GM21529 (cell line): Measurements from ENCODE around the gene CD19.
"Not testable (repeated sequence)": the region's sequence is repeated elsewhere in the genome, so short reads cannot be mapped to it uniquely, and the experiment has no call there.

Source experiments
- ATAC-seq: cut with Tn5 transposase; IDR thresholded peaks from one replicate; pipeline ENCODE4 v1.9.1; 2021; ENCODE audit not compliant: unreplicated experiment

The CD19 gene

DNA sequence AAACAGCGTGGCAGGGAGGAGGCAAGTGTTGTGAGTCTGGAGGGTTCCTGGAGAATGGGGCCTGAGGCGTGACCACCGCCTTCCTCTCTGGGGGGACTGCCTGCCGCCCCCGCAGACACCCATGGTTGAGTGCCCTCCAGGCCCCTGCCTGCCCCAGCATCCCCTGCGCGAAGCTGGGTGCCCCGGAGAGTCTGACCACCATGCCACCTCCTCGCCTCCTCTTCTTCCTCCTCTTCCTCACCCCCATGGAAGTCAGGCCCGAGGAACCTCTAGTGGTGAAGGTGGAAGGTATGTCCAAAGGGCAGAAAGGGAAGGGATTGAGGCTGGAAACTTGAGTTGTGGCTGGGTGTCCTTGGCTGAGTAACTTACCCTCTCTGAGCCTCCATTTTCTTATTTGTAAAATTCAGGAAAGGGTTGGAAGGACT is at the start of gene CD19:
Gene CD19 (plus strand): TSS at position 171 of the 425 bp plus-strand sequence. CDS start 30 bp downstream, at position 201.
- ATAC-seq, result no peak

DNA sequence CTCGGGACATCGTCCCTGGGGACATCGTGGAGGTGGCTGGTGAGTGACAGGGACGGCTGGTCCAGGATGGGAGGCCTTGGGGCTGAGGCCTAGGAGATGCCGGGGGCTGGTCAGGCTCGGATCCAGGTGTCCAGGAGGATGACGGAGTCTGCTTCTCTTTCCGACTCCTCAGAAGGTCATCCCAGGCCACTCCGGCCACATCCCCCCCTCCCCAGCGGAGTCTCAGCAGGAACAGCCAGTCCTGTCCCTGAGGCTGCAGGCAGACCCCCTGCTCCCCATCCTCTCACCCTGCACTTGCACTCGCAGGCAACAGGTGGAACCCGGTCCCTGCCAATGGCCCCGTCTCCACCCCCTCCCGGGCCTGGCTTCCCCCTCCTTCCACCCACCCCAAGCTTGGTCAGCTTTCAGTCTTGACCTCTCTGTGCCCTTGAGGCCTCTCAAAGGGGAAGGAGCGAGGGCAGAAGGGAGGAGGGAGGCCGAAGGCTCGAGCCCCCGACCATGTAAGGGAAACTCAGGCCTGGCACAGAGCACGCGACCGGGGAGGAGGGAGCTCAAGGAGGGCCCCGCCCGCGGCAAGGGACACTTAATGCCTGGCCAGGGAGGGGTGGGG is 49.1 kb upstream of the CD19 start:
- ATAC-seq, result no peak

DNA sequence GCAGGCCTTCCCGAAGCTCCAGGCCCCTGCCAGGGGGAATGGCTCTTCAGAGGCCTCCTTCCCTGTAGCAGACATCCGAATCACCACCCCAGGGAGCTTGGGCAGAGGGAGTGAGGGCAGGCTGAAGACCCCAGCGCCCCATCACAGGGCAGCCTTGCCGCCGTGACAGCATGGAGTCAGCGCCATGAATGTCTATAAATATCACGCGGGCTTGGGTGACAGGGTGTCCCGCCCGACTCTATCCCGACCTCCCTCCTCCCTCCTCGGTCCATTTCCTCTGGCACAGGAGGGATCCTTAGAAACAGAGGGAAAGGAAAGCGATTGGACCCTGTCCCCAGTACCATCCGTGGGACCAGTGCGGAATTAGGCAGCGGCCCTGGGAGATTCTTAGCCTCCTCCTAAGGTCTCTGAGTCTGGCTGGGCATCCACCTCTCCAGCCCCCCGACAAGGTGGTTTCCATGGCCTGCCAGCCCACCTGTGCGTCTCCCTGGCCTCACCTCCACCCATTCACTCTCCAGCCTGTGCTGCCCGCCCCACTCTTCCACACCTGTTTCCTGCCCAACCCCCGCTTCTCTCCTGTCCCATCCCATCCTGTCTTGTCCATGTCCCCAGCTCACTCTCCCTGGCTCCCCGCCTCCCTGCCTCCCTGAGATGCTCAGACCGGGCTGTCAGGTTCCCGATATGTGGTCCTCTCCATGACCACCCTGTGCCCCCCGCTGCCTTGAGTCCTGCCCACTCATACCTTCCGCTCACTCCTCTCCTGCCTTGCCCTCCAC is 48.4 kb upstream of the CD19 start:
- no peak for ATAC-seq

DNA sequence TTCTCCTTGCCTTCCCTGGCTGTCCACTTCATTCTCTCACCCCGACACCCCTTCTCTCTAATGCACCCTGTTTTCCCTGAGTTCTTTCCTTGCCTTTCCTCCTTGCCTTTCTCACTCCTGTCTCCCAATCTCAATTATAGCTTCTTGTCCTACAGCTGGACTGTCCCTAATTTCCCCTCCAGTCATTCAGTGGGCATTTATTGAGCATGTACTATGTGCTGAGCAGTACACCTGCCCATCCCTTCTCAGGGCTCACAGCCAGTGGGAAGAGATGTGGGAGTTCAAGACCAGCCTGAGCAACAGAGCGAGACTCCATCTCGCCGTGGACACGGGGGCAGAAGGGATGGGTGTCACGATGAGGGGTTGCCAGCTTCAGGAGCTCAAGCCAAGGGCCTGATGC is 47.7 kb upstream of the CD19 start:
- no peak for ATAC-seq

DNA sequence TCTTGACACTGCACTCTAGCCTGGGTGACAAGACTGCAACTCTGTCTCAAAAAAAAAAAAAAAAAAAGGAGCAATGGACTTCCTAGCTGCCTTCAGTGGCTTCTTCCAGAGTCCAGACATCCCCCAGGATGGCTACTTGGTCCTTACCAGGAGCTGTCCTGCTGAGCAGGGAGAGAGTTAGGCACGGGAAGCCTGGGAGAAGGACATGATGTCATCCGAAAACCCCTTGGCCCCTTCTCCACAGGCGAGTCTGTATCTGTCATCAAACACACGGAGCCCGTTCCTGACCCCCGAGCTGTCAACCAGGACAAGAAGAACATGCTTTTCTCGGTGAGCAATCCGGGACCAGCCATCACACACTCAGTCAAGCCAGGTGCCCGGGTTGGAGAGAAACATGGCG is 44.8 kb upstream of the CD19 start:
- no peak for ATAC-seq

- ATAC-seq, result not testable (repeated sequence)
Measured at GRCh38 chr16:28890355-28890754, 41.4 kb upstream of the CD19 start.

GRCh38 chr16:28891964-28892890 is 39.5 kb upstream of the CD19 start:
- ATAC-seq, result no peak

DNA sequence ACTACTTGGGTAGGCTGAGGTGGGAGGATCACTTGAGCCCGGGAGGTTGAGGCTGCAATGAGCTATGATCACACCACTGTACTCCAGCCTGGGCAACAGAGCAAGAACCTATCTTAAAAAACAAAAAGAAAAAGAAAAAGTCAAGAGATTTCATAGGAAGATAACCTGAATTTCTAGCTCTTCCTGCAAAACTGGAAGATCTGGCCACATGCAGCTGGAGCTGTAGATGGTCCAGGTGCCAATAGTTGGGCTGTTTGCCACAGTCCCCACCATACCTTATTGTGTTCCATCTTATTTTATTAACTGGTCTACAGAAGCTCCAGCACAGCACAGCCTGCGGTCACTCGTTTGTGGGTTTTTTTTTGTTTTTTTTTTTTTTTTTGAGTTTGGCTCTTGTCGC is 38.5 kb upstream of the CD19 start:
- ATAC-seq, result no peak

- no peak for ATAC-seq
Measured at GRCh38 chr16:28895609-28896008, 36.2 kb upstream of the CD19 start.

DNA sequence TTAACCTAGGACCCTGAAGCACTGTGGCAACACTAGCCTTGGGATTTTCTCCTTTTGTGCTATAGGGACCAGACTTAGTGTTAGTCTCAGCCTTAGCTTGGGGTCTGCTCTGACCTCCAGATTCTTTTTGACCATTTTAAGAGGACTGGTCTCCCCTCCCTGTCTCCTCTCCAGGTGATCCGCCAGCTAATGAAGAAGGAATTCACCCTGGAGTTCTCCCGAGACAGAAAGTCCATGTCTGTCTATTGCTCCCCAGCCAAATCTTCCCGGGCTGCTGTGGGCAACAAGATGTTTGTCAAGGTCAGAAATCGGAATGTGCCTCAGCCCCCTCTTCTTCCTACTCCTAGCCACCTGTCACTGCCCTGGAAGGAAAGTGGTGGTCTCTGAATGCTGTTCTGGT is 33.9 kb upstream of the CD19 start:
- no peak for ATAC-seq

- ATAC-seq, result no peak
Measured at GRCh38 chr16:28898266-28898665, 33.5 kb upstream of the CD19 start.

- ATAC-seq, result no peak
Measured at GRCh38 chr16:28898942-28899341, 32.8 kb upstream of the CD19 start.

DNA sequence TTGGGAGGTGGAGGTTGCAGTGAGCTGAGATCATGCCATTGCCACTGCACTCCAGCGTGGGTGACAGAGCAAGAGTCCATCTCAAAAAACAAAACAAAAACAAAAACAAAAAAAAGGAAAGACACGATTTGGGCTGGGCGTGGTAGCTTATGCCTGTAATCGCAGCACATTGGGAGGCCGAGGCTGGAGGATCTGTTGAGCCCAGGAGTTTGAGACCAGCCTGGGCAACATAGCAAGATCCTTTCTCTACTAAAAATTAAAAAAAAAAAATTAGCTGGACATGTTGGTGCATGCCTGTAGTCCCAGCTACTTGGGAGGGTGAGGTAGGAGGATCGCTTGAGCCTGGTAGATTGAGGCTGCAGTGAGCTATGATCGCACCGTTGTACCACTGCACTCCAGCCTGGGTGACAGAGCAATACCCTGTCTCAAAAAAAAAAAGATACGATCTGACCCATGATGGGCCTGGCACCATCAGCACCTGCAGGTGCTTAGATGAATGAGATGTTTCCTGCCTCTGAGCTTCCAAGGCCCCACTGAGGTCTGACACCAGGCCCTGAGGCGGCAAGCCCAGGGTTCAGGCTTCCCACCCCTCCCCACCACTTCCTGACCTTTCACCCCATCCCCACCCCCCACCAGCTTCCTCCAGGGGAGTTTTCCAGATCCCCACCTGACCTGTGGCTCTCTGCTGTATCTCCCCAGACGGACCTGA is 31.7 kb upstream of the CD19 start:
- ATAC-seq, result no peak

DNA sequence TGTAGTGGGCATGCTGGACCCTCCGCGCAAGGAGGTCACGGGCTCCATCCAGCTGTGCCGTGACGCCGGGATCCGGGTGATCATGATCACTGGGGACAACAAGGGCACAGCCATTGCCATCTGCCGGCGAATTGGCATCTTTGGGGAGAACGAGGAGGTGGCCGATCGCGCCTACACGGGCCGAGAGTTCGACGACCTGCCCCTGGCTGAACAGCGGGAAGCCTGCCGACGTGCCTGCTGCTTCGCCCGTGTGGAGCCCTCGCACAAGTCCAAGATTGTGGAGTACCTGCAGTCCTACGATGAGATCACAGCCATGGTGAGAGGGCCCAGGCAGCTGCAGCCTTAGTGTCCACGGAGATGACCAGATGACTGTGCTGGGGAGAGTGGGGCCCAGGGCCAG is 31.2 kb upstream of the CD19 start:
- ATAC-seq, result no peak

DNA sequence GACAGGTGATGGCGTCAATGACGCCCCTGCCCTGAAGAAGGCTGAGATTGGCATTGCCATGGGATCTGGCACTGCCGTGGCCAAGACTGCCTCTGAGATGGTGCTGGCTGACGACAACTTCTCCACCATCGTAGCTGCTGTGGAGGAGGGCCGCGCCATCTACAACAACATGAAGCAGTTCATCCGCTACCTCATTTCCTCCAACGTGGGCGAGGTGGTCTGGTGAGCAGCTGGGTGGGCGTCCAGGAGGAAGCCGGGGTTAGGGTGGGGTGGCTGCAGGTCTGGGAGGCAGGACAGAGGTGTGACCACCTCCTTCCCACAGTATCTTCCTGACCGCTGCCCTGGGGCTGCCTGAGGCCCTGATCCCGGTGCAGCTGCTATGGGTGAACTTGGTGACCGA is 29.9 kb upstream of the CD19 start:
- no peak for ATAC-seq

DNA sequence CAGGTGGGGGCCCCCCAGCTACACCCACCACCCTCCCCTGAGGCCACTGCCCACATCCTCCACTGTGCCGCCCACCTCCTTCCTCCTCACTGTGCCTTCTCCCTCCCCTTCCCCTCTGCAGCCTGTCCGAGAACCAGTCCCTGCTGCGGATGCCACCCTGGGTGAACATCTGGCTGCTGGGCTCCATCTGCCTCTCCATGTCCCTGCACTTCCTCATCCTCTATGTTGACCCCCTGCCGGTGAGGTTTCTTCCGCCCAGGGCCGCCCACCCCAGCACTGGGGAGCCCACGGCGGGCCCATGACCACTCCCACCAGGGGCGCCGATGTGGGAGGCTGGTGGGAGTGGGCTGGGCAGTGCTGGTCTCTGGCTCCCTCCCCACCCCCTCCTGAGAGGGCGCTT is 28.9 kb upstream of the CD19 start:
- no peak for ATAC-seq

GRCh38 chr16:28903344-28904042 is 28.3 kb upstream of the CD19 start:
- ATAC-seq, result no peak

- no peak for ATAC-seq
Measured at GRCh38 chr16:28904363-28904762, 27.4 kb upstream of the CD19 start.

GRCh38 chr16:28904828-28905227 is 26.9 kb upstream of the CD19 start:
- no peak for ATAC-seq

GRCh38 chr16:28905229-28905754 is 26.5 kb upstream of the CD19 start:
- no peak for ATAC-seq
